CD4-positive, alpha-beta T cell treated with Interferon gamma for 1 hour (primary cell): Measurements from ENCODE around the gene BRD3.

Experiments
- DNase-seq: peaks from one replicate; pipeline ENCODE4 v3.0.0-alpha.2; 2020

BRD3 gene

GRCh38 chr9:134010310-134011173 lies 57.3 kb downstream of the BRD3 start:
- DNase-seq, result no peak

DNA sequence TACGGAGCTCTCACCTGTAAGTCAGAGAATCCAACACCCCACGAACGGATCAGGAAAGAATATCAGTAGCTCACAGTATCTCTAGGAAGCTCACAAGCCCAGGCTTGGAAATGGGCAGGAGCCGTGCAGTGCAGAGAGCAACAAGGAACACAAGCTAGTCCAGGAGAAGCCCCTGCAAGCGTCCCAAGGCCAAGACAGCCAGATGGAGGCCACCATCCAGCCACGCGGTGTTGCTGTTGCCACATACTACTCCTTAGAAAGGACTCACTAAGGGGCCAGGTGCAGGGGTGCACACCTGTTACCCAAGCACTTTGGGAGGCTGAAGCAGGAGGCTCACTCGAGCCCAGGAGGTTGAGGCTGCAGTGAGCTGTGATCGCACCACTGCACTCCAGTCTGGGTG lies 60.3 kb downstream of the BRD3 start:
- no peak for DNase-seq

- DNase-seq, result no peak
Measured at GRCh38 chr9:134007150-134007549, 60.7 kb downstream of the BRD3 start.

DNA sequence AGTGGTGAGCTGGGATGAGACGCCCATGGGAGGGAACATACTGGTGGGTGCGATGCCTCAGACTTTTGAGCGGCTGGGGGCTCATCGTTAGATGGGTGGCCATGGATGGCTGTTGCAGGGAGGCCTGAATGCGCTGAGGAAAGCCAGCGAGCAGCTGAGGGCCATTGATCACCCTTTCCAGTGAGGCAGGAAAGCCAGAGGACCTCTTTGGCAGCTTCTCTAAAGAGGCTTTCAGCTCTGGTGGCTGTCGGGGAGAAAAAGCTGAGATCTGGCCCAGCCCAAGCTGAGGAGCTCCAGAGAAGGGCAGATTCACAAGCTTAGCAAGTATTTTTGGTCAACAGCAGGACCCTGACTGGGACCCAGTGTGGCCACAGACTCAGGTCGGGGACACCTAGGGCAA lies 62.4 kb downstream of the BRD3 start:
- no peak for DNase-seq

GRCh38 chr9:134004881-134005280 lies 62.9 kb downstream of the BRD3 start:
- DNase-seq, result no peak

GRCh38 chr9:134004131-134004873 lies 63.5 kb downstream of the BRD3 start:
- no peak for DNase-seq

GRCh38 chr9:134003237-134003636 lies 64.6 kb downstream of the BRD3 start:
- no peak for DNase-seq

- DNase-seq, result no peak
Measured at GRCh38 chr9:134002796-134003195, 65.0 kb downstream of the BRD3 start.

- DNase-seq, result no peak
Measured at GRCh38 chr9:133999851-134000265, 68.0 kb downstream of the BRD3 start.

DNA sequence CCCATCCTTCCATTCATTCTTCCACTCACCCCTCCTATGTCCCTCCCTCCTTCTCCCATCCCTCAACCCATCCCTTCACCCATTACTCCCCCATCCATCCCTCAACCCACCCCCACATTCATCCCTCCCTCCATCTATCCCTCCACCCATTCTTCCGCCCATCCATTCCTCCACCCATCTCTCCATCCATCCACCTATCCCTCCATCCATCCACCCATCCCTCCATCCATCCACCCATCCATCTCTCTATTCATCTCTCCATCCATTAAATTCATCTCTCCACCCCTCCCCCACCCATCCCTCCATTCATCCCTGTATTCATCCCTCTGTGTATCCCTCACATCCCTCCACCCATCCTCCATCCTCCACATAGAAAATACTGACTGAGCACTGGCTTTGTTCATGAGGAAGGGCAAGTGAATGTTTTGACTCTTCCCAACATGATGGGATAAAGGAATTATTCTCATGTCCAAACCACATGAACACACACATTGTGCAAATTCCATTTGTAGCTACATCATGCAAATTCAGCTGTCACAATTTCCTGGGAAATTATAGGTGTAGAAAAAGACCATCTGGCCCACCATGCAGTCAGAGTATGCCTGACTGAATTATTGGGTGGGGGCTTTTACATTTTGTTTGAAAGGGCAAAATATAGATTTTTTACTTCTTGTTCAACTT lies 68.8 kb downstream of the BRD3 start:
- no peak for DNase-seq

DNA sequence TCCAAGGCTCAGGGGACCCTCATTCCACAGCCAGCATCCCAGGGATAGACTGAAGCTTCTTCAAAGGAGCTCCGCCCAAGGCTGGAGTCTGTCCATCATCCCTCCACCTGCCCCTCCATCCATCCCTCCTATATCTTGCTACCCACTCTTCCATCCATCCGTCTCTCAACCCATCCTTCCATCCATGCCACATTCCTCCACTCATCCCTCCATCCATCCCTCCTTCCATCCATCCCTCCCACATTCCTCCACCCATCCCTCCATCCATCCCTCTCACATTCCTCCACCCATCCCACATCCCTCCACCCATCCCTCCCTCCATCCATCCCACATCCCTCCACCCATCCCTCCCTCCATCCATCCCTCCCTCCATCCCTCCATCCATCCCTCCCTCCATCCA lies 70.2 kb downstream of the BRD3 start:
- no peak for DNase-seq

DNA sequence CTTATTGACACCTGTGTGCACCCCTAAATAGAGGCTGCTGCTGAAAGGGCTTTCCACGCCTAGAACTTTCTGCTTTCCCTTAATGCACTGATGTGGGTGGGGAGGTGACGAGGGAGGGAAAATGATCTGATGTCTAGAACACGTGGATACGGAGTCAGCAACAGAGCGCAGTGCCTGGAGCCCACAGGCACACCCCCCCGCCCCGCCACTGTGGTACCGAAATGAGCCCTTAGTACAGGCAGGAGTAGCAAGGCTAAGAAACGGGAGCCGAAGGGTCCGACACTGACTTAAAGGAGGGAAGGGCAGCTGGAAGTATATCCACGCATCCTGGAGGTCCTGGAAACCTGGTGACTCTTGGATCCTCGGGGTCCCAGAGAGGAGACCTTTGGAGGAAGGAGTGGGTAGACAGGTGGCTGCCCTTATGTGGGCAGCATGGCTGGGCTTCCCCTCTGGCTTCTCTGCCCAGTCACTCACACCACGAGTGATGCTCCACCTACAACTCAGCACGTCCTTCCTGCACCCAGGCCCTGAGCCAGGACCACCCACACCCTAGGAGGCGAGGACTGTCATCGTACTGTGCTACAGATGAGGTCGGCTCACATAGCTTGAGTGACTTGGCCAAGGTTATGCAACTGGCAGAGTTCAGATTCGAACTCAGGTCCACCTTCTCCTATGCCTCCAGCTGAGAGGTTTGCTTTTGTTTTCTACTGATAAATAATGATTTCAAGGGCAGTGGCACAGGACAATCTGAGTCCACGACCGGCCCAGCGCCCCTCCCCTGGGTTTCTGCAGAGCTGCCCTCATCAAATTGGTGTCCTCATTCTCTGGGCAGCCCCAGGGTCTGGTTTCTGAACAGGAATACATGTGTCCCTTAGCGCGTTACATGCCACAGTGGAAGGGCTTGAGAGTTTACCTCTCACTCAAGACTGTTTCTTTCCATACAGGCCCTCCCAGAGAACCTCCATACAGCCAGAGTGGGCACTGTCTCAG lies 71.0 kb downstream of the BRD3 start:
- DNase-seq, result no peak

GRCh38 chr9:133995012-133995896 lies 72.6 kb downstream of the BRD3 start:
- DNase-seq, result no peak

GRCh38 chr9:133994353-133995011 lies 73.3 kb downstream of the BRD3 start:
- DNase-seq, result peak; percentile 69

GRCh38 chr9:133993635-133994253 lies 74.1 kb downstream of the BRD3 start:
- no peak for DNase-seq

DNA sequence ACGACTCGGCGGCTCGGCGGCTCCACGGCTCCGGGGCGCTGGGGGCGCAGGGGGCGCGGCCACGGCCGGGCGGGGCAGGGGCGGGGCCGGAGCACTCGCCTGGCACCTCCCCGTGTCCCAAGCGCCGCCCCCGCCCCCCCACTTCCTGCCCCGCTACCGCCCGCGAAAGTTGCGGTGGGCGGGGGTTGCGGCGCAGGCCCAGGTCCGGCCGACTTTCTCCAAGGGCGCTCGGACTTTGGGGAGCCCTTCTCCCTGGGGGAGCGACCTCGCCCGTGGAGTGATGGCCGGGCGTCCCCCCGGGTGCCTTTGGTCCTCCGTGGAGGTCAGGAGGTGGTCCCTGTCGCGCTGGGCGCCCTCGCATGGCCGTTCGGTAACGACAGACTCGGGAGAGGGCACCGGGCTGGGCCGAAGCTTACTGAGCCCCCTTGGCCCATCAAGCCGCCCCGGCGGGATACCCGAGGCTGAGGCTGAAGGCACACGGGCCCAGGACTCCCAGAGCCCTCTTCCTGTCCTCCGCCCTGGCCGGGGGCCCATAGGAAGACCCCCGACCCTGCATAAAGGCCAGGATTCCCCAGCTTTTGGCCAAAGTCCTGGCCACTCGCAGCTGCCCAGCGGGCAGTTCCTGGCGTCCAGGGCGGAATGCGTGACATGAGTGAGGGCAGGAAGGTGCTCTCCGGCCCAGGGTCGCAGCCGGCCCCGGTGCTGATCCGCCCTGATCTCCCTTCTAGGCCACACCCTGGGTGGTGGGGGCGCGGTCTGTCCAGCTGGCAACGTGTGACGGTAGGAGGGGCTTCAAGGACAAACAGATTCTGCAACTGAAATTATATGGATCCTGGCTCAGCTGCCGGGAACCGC lies 74.8 kb downstream of the BRD3 start:
- peak; percentile 68 for DNase-seq

DNA sequence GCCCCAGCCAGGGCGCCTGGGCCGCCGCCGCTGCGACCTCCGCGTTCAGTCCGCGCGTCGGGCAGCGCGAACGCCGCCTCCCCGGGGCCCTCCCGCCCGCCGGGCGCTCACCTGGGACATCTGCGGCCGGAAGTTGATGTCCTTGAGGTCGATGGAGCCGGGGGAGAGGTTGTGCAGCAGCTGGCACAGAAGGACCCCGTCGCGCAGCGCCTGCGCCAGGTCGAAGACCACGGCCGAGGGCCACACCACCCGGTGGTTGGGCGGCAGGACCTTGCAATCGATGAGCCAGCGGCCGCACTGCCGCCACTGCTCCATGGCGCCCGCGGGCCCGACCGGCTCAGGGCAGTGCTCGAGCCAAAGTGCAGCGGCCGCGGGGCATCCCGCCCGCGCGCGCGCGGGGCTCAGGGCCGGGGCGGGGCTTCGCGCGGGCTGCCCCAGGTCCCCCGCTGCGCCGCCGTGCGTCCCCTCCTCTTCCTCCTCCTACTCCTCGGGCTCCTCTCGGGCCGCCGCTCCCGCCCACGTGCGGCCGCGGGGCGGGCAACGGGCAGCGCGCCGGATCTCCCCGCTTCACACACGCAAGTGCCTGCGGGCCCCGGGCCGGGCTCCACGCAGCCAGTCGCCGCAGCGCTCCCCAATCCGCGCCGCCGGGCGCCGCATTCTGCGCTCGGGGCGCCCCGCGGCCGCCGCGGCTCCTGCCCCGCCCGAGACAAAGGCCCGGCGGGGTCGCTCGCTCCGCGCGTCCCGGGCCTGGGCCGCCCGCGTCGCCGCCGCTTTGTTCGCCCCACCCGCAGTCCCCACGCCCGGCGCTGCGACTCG lies 75.7 kb downstream of the BRD3 start, which contains the start of gene VAV2:
Gene VAV2 (minus strand): TSS at position 361 of the 816 bp plus-strand sequence. CDS start 46 bp downstream, at position 315.
- DNase-seq, result peak; percentile 50
